Epithelial cell of esophagus (primary cell): ENCODE results near the gene SCML2.

Experiments
- DNase-seq: peaks from one replicate; pipeline ENCODE4 v3.0.0; 2010; ENCODE audit warnings: low read depth
- H3K4me3 ChIP-seq: 2 replicates; pipeline ENCODE4 v1.5.1; 2011; ENCODE audit warnings: mild to moderate bottlenecking, low read length, control low read depth
- CTCF ChIP-seq: IDR thresholded peaks from 2 replicates; pipeline ENCODE4 v1.5.1; 2011; ENCODE audit warnings: low read depth, mild to moderate bottlenecking, low read length, control low read depth, inconsistent platforms; ENCODE audit not compliant: insufficient read depth; ENCODE audit errors: missing control alignments

The SCML2 gene

GRCh38 chrX:18220786-18221185 is 133.7 kb downstream of the SCML2 start, which contains the start of gene BEND2:
Gene BEND2 (minus strand): TSS chrX:18220886. CDS start chrX:18220750, 136 bp downstream.
- no peak for TF ChIP-seq CTCF
- H3K4me3 ChIP-seq = no peak within 1 kb of the TSS
- DNase-seq = no peak

- peak; percentile 13 for DNase-seq
- TF ChIP-seq CTCF = no peak
- no peak overlapping the region for H3K4me3 ChIP-seq
These were observed 144.0 kb downstream of the SCML2 start for GRCh38 chrX:18210470-18210869.

- H3K4me3 ChIP-seq = no peak overlapping the region
- no peak for DNase-seq
- no peak for TF ChIP-seq CTCF
These were observed 147.8 kb downstream of the SCML2 start for GRCh38 chrX:18206657-18207056.

GRCh38 chrX:18203631-18204030 is 150.9 kb downstream of the SCML2 start:
- DNase-seq = peak; percentile 20
- no peak overlapping the region for H3K4me3 ChIP-seq
- no peak for TF ChIP-seq CTCF

- DNase-seq = no peak
- TF ChIP-seq CTCF = no peak
- no peak overlapping the region for H3K4me3 ChIP-seq
These were observed 159.8 kb downstream of the SCML2 start for GRCh38 chrX:18194688-18195087.
